NCI-H2029 (cell line): ENCODE results near the gene GPC6.
"Not testable (repeated sequence)": the region's sequence is repeated elsewhere in the genome, so short reads cannot be mapped to it uniquely, and the experiment has no call there.

Source experiments
- DNase-seq: peaks from one replicate; lab custom pipeline; 2025; lab: John Stamatoyannopoulos, UW

The GPC6 gene

GRCh38 chr13:93226623-93227279 is at the start of gene GPC6:
GPC6 (plus strand) TSS chr13:93226807.
- peak; percentile 95 for DNase-seq

- DNase-seq, result no peak
Measured at GRCh38 chr13:93180356-93180969, 46.1 kb upstream of the GPC6 start.

- DNase-seq, result no peak
Measured at GRCh38 chr13:93182406-93182805, 44.2 kb upstream of the GPC6 start.

- DNase-seq, result no peak
Measured at GRCh38 chr13:93183302-93183701, 43.3 kb upstream of the GPC6 start.

- DNase-seq, result no peak
Measured at GRCh38 chr13:93190006-93190405, 36.6 kb upstream of the GPC6 start.

GRCh38 chr13:93193682-93194081 is 32.9 kb upstream of the GPC6 start:
- no peak for DNase-seq

GRCh38 chr13:93199856-93200255 is 26.8 kb upstream of the GPC6 start:
- no peak for DNase-seq

- DNase-seq, result no peak
Measured at GRCh38 chr13:93200626-93201025, 26.0 kb upstream of the GPC6 start.

- no peak for DNase-seq
Measured at GRCh38 chr13:93201992-93202558, 24.5 kb upstream of the GPC6 start.

GRCh38 chr13:93206778-93207392 is 19.7 kb upstream of the GPC6 start:
- DNase-seq, result not testable (repeated sequence)

- DNase-seq, result no peak
Measured at GRCh38 chr13:93216122-93216521, 10.5 kb upstream of the GPC6 start.

GRCh38 chr13:93217721-93218261 is 8.8 kb upstream of the GPC6 start:
- DNase-seq, result no peak

GRCh38 chr13:93218583-93218982 is 8.0 kb upstream of the GPC6 start:
- no peak for DNase-seq

- no peak for DNase-seq
Measured at GRCh38 chr13:93220073-93220472, 6.5 kb upstream of the GPC6 start.

- no peak for DNase-seq
Measured at GRCh38 chr13:93222976-93223375, 3.6 kb upstream of the GPC6 start.

- no peak for DNase-seq
Measured at GRCh38 chr13:93224535-93224934, 2.1 kb upstream of the GPC6 start.

GRCh38 chr13:93225610-93226009 is 997 bp upstream of the GPC6 start:
- no peak for DNase-seq

- no peak for DNase-seq
Measured at GRCh38 chr13:93226065-93226622, 463 bp upstream of the GPC6 start.

GRCh38 chr13:93227280-93227877 is 772 bp downstream of the GPC6 start:
- DNase-seq, result peak; percentile 71

- peak; percentile 84 for DNase-seq
Measured at GRCh38 chr13:93227878-93228642, 1.5 kb downstream of the GPC6 start.

GRCh38 chr13:93228643-93228937 is 2.0 kb downstream of the GPC6 start:
- no peak for DNase-seq
